ENCODE measurements around the gene UBR4. TPM values are rescaled to one million over a fixed set of nuclear protein-coding genes. Genes with fewer than 3 reads are reported as not detected.

Gene UBR4
- total and polyA plus RNA-seq, 12 donors = 60.0 to 115 (median 90.6) TPM

- intact Hi-C loops (cut with DNase I) = no loop called here
- H3K36me3 ChIP-seq = no peaks in the 10 kb centered on the region
- ATAC-seq (no peak), DNase-seq (no peak)
- no peak overlapping the region for H3K4me3 ChIP-seq
- WGBS, 2 donors = 80 to 83% methylated on average over 18 of the region's 18 CpGs
- TF ChIP-seq CTCF (IDR thresholded peaks at IDR 0.05) = no peak
- H3K27ac ChIP-seq = no peak overlapping the region
- H3K4me1 ChIP-seq = no peaks in the 10 kb centered on the region
- H3K9me3 ChIP-seq = no peaks in the 10 kb centered on the region
- peaks cover 4 to 53% (median 36%) of the 10 kb centered on the region in 7 donors for H3K27me3 ChIP-seq
These were observed 163.9 kb downstream of the UBR4 start for GRCh38 chr1:19045898-19046880.

GRCh38 chr1:19044975-19045831 lies 164.9 kb downstream of the UBR4 start:
- H3K36me3 ChIP-seq = no peaks in the 10 kb centered on the region
- 87% methylated on average over 24 of the region's 24 CpGs for whole genome bisulfite sequencing, 2 donors
- intact Hi-C loops (cut with DNase I) = no loop called here
- H3K27me3 ChIP-seq = peaks cover 4 to 63% (median 37%) of the 10 kb centered on the region in 7 donors
- no peak for ATAC-seq
- H3K4me1 ChIP-seq = no peaks in the 10 kb centered on the region
- H3K9me3 ChIP-seq = no peaks in the 10 kb centered on the region
- H3K4me3 ChIP-seq = no peak overlapping the region
- H3K27ac ChIP-seq = no peak overlapping the region
- DNase-seq = no peak
- no peak for TF ChIP-seq CTCF (IDR thresholded peaks at IDR 0.05)

GRCh38 chr1:19044471-19044870 lies 165.6 kb downstream of the UBR4 start:
- TF ChIP-seq CTCF (IDR thresholded peaks at IDR 0.05) = no peak
- Histone ChIP-seq H3K27me3 (peaks cover 4 to 69% (median 37%) of the 10 kb centered on the region in 7 donors), H3K27ac (no peak overlapping the region), H3K4me1 (no peaks in the 10 kb centered on the region), H3K4me3 (no peak overlapping the region), H3K9me3 (no peaks in the 10 kb centered on the region), H3K36me3 (no peaks in the 10 kb centered on the region)
- no peak for DNase-seq
- intact Hi-C loops (cut with DNase I) = no loop called here
- WGBS, 2 donors = 79 to 80% methylated on average over 6 of the region's 6 CpGs
- ATAC-seq = no peak

Measured in heart right ventricle (tissue), 16 donors.